NCI-H748 (cell line): Measurements from ENCODE around the gene LTBP2.

Experiments
- DNase-seq: peaks from one replicate; lab custom pipeline; 2025; ENCODE audit not compliant: unreplicated experiment; lab: John Stamatoyannopoulos, UW

Gene LTBP2

GRCh38 chr14:74592476-74593201 lies 19.4 kb downstream of the LTBP2 start:
- DNase-seq, result no peak

GRCh38 chr14:74591899-74592298 lies 20.1 kb downstream of the LTBP2 start:
- DNase-seq, result no peak

GRCh38 chr14:74591394-74591793 lies 20.6 kb downstream of the LTBP2 start:
- no peak for DNase-seq

GRCh38 chr14:74589291-74589879 lies 22.7 kb downstream of the LTBP2 start:
- DNase-seq, result no peak

GRCh38 chr14:74587363-74587707 lies 24.7 kb downstream of the LTBP2 start:
- no peak for DNase-seq

GRCh38 chr14:74586681-74587362 lies 25.2 kb downstream of the LTBP2 start:
- DNase-seq, result no peak

- DNase-seq, result no peak
These were observed 26.4 kb downstream of the LTBP2 start for GRCh38 chr14:74585406-74586335.

GRCh38 chr14:74584951-74585350 lies 27.1 kb downstream of the LTBP2 start:
- DNase-seq, result no peak

GRCh38 chr14:74583689-74584434 lies 28.2 kb downstream of the LTBP2 start:
- DNase-seq, result no peak

GRCh38 chr14:74582910-74583581 lies 29.0 kb downstream of the LTBP2 start:
- DNase-seq, result no peak

- no peak for DNase-seq
These were observed 31.8 kb downstream of the LTBP2 start for GRCh38 chr14:74580275-74580672.

- no peak for DNase-seq
These were observed 32.4 kb downstream of the LTBP2 start for GRCh38 chr14:74579447-74580274.

- no peak for DNase-seq
These were observed 33.6 kb downstream of the LTBP2 start for GRCh38 chr14:74578479-74578878.

GRCh38 chr14:74577948-74578275 lies 34.1 kb downstream of the LTBP2 start:
- no peak for DNase-seq

GRCh38 chr14:74577247-74577947 lies 34.6 kb downstream of the LTBP2 start:
- DNase-seq, result no peak

- DNase-seq, result no peak
These were observed 36.1 kb downstream of the LTBP2 start for GRCh38 chr14:74575936-74576335.

- no peak for DNase-seq
These were observed 36.5 kb downstream of the LTBP2 start for GRCh38 chr14:74575507-74575906.

GRCh38 chr14:74574706-74575105 lies 37.3 kb downstream of the LTBP2 start:
- no peak for DNase-seq

GRCh38 chr14:74574090-74574433 lies 38.0 kb downstream of the LTBP2 start:
- no peak for DNase-seq
